Spleen (tissue), 11 donors: ENCODE results near the gene LMX1A. TPM values are rescaled to one million over a fixed set of nuclear protein-coding genes. Genes with fewer than 3 reads are reported as not detected.

Experiments
- DNase-seq: peaks from one replicate; pipeline ENCODE4 v3.0.0-alpha.2; 2020
- H3K27ac ChIP-seq, 8 donors: fragments of 200-600 bp; sonication (generic) in 7 of 8; 1 replicate in 4 of 8; 2 replicates in 4 of 8; pipeline versions ENCODE4 v1.5.0 to v1.8.0; 2016 to 2021; ENCODE audit warnings: inconsistent platforms in 4 of 8, mild to moderate bottlenecking in 4 of 8, moderate library complexity in 1 of 8
- H3K27me3 ChIP-seq, 7 donors: fragments of 200-600 bp; sonication (generic) in 6 of 7; replicated peaks in 1 of 7; 1 replicate in 4 of 7; 2 replicates in 3 of 7; pipeline versions ENCODE4 v1.5.0 to v1.8.0; 2016 to 2021; ENCODE audit warnings: inconsistent platforms in 3 of 7, mild to moderate bottlenecking in 1 of 7
- H3K36me3 ChIP-seq, 6 donors: fragments of 200-600 bp; sonication (generic) in 5 of 6; 1 replicate in 4 of 6; 2 replicates in 2 of 6; pipeline versions ENCODE4 v1.5.0 to v1.8.0; 2016 to 2021; ENCODE audit warnings: inconsistent platforms in 2 of 6
- H3K4me1 ChIP-seq, 6 donors: fragments of 200-600 bp; sonication (generic) in 5 of 6; 1 replicate in 3 of 6; 2 replicates in 3 of 6; pipeline versions ENCODE4 v1.5.0 to v1.8.0; 2016 to 2021; ENCODE audit warnings: inconsistent platforms in 3 of 6
- H3K4me3 ChIP-seq, 8 donors: fragments of 200-600 bp; sonication (generic) in 7 of 8; 1 replicate in 4 of 8; 2 replicates in 4 of 8; pipeline versions ENCODE4 v1.5.0 to v1.8.0; 2016 to 2021; ENCODE audit warnings: inconsistent platforms in 4 of 8, mild to moderate bottlenecking in 4 of 8, moderate library complexity in 2 of 8
- H3K9me3 ChIP-seq, 8 donors: fragments of 200-600 bp; sonication (generic) in 7 of 8; 1 replicate in 4 of 8; 2 replicates in 4 of 8; pipeline versions ENCODE4 v1.5.0 to v1.8.0; 2016 to 2021; ENCODE audit warnings: inconsistent platforms in 4 of 8
- POLR2A ChIP-seq, 3 donors: fragments of 450-650 bp; IDR thresholded peaks; one replicate each; pipeline ENCODE4 v1.5.1; 2017; ENCODE audit warnings: antibody characterized with exemption in 3 of 3, mild to moderate bottlenecking in 1 of 3
- POLR2AphosphoS5 ChIP-seq, 3 donors: sonication (generic); formaldehyde crosslinking; IDR thresholded peaks; one replicate each; pipeline ENCODE4 v1.5.1; 2017; ENCODE audit warnings: antibody characterized with exemption in 3 of 3
- WGBS, 5 donors: extraction: QIAGEN DNeasy Blood & Tissue Kit in 3 of 5; methylation state at CpG; one replicate each; pipeline versions ENCODE4 v1.1.5 to v1.1.7; 2013 to 2018; 5-methylcytosine and 5-hydroxymethylcytosine counted together
- intact Hi-C: fragments of 100-400 bp; cut with DNase I; formaldehyde crosslinking; loops from one replicate; pipeline ENCODE4 v1.15.0; 2023; ENCODE audit warnings: low total_unique reads
- polyA plus RNA-seq, 3 donors: library from polyadenylated mRNA; stranded (reverse); fragments of 200-250 nt; gene quantifications; one replicate each; pipeline ENCODE4 v1.2.1, GENCODE V29; 2013
- total RNA-seq, 7 donors: library from RNA; depleted of rRNA in 3 of 7; stranded (reverse); fragments of >200 nt in 3 of 7; fragmentation: NEBNext Ultra II Directional in 4 of 7; extraction: Animal tissue kit (Norgen Biotek cat#: 25700) in 4 of 7; gene quantifications; one replicate each; pipeline versions ENCODE4 v1.1.0 to v1.2.1, GENCODE V29; 2016 to 2021
- TF ChIP-seq, protein P1 (sequence below), 11 experiments: fragments of 200-600 bp in 7 of 11; fragments of 450-650 bp in 4 of 11; sonication (generic) in 4 of 11; IDR thresholded peaks in 8 of 11; conservative IDR thresholded peaks in 3 of 11; 1 replicate in 7 of 11; 2 replicates in 4 of 11; pipeline versions ENCODE4 v1.4.0 to v1.8.0; 2016 to 2021; ENCODE audit warnings: antibody characterized with exemption in 11 of 11, inconsistent platforms in 4 of 11, mild to moderate bottlenecking in 1 of 11
- donor health status: healthy with polysubstance abuse.
- donor health status: DM: no; HTN: no; CAD: no; lungs with moderate emphysema.
- donor health status: DM: no; HTN: no; CAD: no.
- donor health status: Bipolar disorder and iron deficiency.
- donor health status: healthy.
- donor health status: DM: no; HTN: no; CAD: no.
- donor health status: DM: yes; HTN: yes; CAD: no.

The LMX1A gene
- total and polyA plus RNA-seq, 10 donors, result not detected

DNA sequence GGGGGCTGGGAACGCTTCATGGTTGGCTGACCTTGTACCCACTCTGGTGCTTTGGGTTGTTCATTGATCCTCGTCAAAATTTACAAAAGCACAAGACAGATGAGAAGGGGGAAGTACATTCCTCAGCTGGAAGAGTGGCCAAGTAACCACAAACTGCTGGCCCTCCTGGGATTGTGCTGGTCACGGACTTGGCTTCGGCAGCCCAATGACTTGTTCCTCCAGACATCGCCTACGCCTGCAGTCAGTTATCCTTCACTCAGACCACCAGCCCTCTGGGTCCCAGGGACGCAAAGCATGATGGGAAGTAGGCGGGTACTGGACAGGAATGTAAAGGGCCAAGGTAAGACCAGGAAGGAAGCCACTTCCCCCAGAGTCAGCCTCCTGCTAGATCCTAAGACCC lies 53.1 kb downstream of the LMX1A start:
- intact Hi-C loops, result no loop called here
- 74 to 84% (median 79%) methylated on average over 8 of the region's 8 CpGs for WGBS, 5 donors

GRCh38 chr1:165300400-165300903 lies 56.1 kb downstream of the LMX1A start:
- 85 to 94% (median 89%) methylated on average over 2 of the region's 2 CpGs for WGBS, 5 donors
- H3K4me3 ChIP-seq, result no peak overlapping the region
- H3K27ac ChIP-seq, result no peak overlapping the region
- no peak for DNase-seq
- intact Hi-C loops, result no loop called here
- peaks cover 0 to 15% (median 0%) of the 10 kb centered on the region in 7 donors for H3K27me3 ChIP-seq
- TF ChIP-seq POLR2AphosphoS5 (IDR thresholded peaks at IDR 0.05), result no peak
- TF ChIP-seq POLR2A (IDR thresholded peaks at IDR 0.05), result no peak
- TF ChIP-seq, protein P1, sequence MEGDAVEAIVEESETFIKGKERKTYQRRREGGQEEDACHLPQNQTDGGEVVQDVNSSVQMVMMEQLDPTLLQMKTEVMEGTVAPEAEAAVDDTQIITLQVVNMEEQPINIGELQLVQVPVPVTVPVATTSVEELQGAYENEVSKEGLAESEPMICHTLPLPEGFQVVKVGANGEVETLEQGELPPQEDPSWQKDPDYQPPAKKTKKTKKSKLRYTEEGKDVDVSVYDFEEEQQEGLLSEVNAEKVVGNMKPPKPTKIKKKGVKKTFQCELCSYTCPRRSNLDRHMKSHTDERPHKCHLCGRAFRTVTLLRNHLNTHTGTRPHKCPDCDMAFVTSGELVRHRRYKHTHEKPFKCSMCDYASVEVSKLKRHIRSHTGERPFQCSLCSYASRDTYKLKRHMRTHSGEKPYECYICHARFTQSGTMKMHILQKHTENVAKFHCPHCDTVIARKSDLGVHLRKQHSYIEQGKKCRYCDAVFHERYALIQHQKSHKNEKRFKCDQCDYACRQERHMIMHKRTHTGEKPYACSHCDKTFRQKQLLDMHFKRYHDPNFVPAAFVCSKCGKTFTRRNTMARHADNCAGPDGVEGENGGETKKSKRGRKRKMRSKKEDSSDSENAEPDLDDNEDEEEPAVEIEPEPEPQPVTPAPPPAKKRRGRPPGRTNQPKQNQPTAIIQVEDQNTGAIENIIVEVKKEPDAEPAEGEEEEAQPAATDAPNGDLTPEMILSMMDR (IDR thresholded peaks at IDR 0.05 in 8 of 11, conservative IDR thresholded peaks at IDR 0.05 in 3 of 11), result no peak
- no peaks in the 10 kb centered on the region for H3K9me3 ChIP-seq
- no peaks in the 10 kb centered on the region for H3K4me1 ChIP-seq
- H3K36me3 ChIP-seq, result no peaks in the 10 kb centered on the region

More for the DNA sequence above, 53.1 kb downstream of the LMX1A start:
- no peak for DNase-seq
- Histone ChIP-seq H3K27me3 (peaks cover 0 to 28% (median 0%) of the 10 kb centered on the region in 7 donors), H3K27ac (no peak overlapping the region), H3K4me1 (no peaks in the 10 kb centered on the region), H3K4me3 (no peak overlapping the region), H3K9me3 (no peaks in the 10 kb centered on the region), H3K36me3 (no peaks in the 10 kb centered on the region)
- TF ChIP-seq, protein P1 (IDR thresholded peaks at IDR 0.05 in 8 of 11, conservative IDR thresholded peaks at IDR 0.05 in 3 of 11), result no peak
- TF ChIP-seq POLR2AphosphoS5 (IDR thresholded peaks at IDR 0.05) (no peak), POLR2A (IDR thresholded peaks at IDR 0.05) (no peak)

- no peak for DNase-seq
- intact Hi-C loops, result no loop called here
- Histone ChIP-seq H3K4me1 (no peaks in the 10 kb centered on the region), H3K27me3 (peaks cover 0 to 19% (median 0%) of the 10 kb centered on the region in 7 donors), H3K4me3 (no peak overlapping the region), H3K27ac (no peak overlapping the region), H3K36me3 (no peaks in the 10 kb centered on the region), H3K9me3 (no peaks in the 10 kb centered on the region)
- WGBS, 5 donors, result 86 to 90% (median 88%) methylated on average over 5 to 6 of the region's 6 CpGs
- TF ChIP-seq, protein P1 (IDR thresholded peaks at IDR 0.05 in 8 of 11, conservative IDR thresholded peaks at IDR 0.05 in 3 of 11), result no peak
- TF ChIP-seq POLR2A (IDR thresholded peaks at IDR 0.05) (no peak), POLR2AphosphoS5 (IDR thresholded peaks at IDR 0.05) (no peak)
Observed at GRCh38 chr1:165298203-165298820, 58.2 kb downstream of the LMX1A start.

DNA sequence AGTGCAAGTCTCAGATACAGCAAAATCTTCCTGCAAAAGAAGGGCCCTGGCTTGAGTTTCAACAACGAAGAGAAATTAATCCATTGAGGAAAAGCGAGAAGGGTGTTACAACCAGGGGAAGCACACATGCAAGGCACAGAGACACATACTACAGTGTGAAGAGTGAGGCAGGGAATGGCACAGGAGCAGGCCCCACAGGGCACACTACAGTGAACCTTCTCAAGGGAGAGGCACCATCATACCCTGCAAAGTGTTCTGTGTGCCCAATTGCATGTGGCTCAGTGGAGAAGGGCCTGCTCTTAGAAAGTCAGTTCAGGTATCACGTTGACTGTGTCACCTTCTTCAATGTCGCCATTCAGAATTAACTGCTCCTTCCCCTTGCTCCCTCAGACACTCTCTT lies 60.3 kb downstream of the LMX1A start:
- no peaks in the 10 kb centered on the region for H3K36me3 ChIP-seq
- 62 to 88% (median 81%) methylated on average over 4 of the region's 4 CpGs for WGBS, 5 donors
- intact Hi-C loops, result no loop called here
- H3K27ac ChIP-seq, result no peak overlapping the region
- no peaks in the 10 kb centered on the region for H3K9me3 ChIP-seq
- no peak overlapping the region for H3K4me3 ChIP-seq
- H3K4me1 ChIP-seq, result no peaks in the 10 kb centered on the region
- TF ChIP-seq, protein P1 (IDR thresholded peaks at IDR 0.05 in 8 of 11, conservative IDR thresholded peaks at IDR 0.05 in 3 of 11), result no peak
- no peak for TF ChIP-seq POLR2A (IDR thresholded peaks at IDR 0.05)
- no peak for TF ChIP-seq POLR2AphosphoS5 (IDR thresholded peaks at IDR 0.05)
- peaks cover 0 to 19% (median 0%) of the 10 kb centered on the region in 7 donors for H3K27me3 ChIP-seq
- DNase-seq, result no peak
